ENCODE results near the gene NAA60.

DNA sequence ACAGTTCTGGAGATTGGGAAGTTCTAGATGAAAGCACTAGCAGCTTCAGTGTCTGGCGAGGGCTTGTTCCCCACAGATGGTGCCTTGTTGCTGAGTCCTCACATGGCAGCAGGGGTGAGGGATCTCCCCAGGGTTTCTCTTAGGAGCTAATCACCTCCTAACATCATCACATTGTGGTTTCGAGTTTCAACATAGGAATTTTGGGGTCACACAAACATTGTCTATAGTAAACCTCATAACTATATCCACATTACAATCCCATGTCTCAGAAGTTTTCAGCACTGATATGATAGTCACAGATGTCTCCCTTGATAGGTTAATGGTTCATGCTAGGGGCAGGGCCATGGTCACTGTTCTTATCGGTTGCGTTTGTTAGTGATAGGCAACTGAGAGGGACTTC is 71.1 kb downstream of the NAA60 start:
- TF ChIP-seq, protein P1, sequence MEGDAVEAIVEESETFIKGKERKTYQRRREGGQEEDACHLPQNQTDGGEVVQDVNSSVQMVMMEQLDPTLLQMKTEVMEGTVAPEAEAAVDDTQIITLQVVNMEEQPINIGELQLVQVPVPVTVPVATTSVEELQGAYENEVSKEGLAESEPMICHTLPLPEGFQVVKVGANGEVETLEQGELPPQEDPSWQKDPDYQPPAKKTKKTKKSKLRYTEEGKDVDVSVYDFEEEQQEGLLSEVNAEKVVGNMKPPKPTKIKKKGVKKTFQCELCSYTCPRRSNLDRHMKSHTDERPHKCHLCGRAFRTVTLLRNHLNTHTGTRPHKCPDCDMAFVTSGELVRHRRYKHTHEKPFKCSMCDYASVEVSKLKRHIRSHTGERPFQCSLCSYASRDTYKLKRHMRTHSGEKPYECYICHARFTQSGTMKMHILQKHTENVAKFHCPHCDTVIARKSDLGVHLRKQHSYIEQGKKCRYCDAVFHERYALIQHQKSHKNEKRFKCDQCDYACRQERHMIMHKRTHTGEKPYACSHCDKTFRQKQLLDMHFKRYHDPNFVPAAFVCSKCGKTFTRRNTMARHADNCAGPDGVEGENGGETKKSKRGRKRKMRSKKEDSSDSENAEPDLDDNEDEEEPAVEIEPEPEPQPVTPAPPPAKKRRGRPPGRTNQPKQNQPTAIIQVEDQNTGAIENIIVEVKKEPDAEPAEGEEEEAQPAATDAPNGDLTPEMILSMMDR (conservative IDR thresholded peaks at IDR 0.05 in 1 of 2, IDR thresholded peaks at IDR 0.05 in 1 of 2; ENCODE audit: extremely low read depth in 1 of 2, insufficient read depth in 1 of 2, low read depth in 1 of 2, low read length in 2 of 2): no peak
- TF ChIP-seq EZH2 (IDR thresholded peaks at IDR 0.05; ENCODE audit: borderline replicate concordance, low read length): no peak
